Fibroblast of pulmonary artery (primary cell): ENCODE measurements around the gene ELN.

Source experiments
- DNase-seq: peaks from one replicate; pipeline ENCODE4 v3.0.0-alpha.2; 2010; ENCODE audit warnings: low read depth
- H3K4me3 ChIP-seq: replicated peaks from 2 replicates; pipeline ENCODE4 v1.5.1; 2011; ENCODE audit warnings: low read depth, mild to moderate bottlenecking, control low read depth, low read length, moderate library complexity
- CTCF ChIP-seq: IDR thresholded peaks from 2 replicates; pipeline ENCODE4 v1.5.1; 2011; ENCODE audit warnings: mild to moderate bottlenecking, control low read depth, low read length, inconsistent platforms; ENCODE audit errors: missing control alignments

Gene ELN

GRCh38 chr7:73985737-73986141, 42.2 kb upstream of the ELN start:
- no peak overlapping the region for H3K4me3 ChIP-seq
- no peak for TF ChIP-seq CTCF
- DNase-seq: no peak

- H3K4me3 ChIP-seq: no peak overlapping the region
- TF ChIP-seq CTCF: no peak
- no peak for DNase-seq
Observed at GRCh38 chr7:73986158-73986631, 41.8 kb upstream of the ELN start.

GRCh38 chr7:73987298-73987697, 40.7 kb upstream of the ELN start:
- TF ChIP-seq CTCF: no peak
- no peak for DNase-seq
- H3K4me3 ChIP-seq: no peak overlapping the region

GRCh38 chr7:73988197-73988596, 39.8 kb upstream of the ELN start:
- no peak for TF ChIP-seq CTCF
- H3K4me3 ChIP-seq: no peak overlapping the region
- DNase-seq: peak; percentile 65

GRCh38 chr7:73991522-73992100, 36.4 kb upstream of the ELN start:
- DNase-seq: no peak

GRCh38 chr7:73992101-73992562, 35.8 kb upstream of the ELN start:
- peak; percentile 79 for DNase-seq
- no peak for TF ChIP-seq CTCF
- no peak overlapping the region for H3K4me3 ChIP-seq

More at GRCh38 chr7:73991522-73992100, 36.4 kb upstream of the ELN start:
- H3K4me3 ChIP-seq: no peak overlapping the region
- no peak for TF ChIP-seq CTCF

GRCh38 chr7:73994023-73994422, 34.0 kb upstream of the ELN start:
- H3K4me3 ChIP-seq: no peak overlapping the region

More at GRCh38 chr7:73994023-73994422, 34.0 kb upstream of the ELN start:
- TF ChIP-seq CTCF: no peak
- no peak for DNase-seq
